Upper lobe of left lung (tissue), 6 donors: Measurements from ENCODE around the gene PDK1. TPM values are rescaled to one million over a fixed set of nuclear protein-coding genes. Genes with fewer than 3 reads are reported as not detected.
"Not testable (repeated sequence)": the region's sequence is repeated elsewhere in the genome, so short reads cannot be mapped to it uniquely, and the experiment has no call there.

Experiments
- ATAC-seq, 2 donors: fragments of 200-7000 bp; cut with Tn5 transposase; one replicate each; pipeline ENCODE4 v1.9.1; 2022; ENCODE audit warnings: mild to moderate bottlenecking in 2 of 2, moderate library complexity in 2 of 2; ENCODE audit not compliant: low FRiP score in 2 of 2
- DNase-seq, 2 donors: peaks; one replicate each; pipeline ENCODE4 v3.0.0-alpha.2; 2019 to 2020
- H3K27ac ChIP-seq, 4 donors: fragments of 200-600 bp; sonication (generic); one replicate each; pipeline ENCODE4 v1.5.1; 2016 to 2019
- H3K27me3 ChIP-seq, 4 donors: fragments of 200-600 bp; sonication (generic); one replicate each; pipeline ENCODE4 v1.5.1; 2017 to 2019
- H3K36me3 ChIP-seq, 4 donors: fragments of 200-600 bp; sonication (generic); one replicate each; pipeline ENCODE4 v1.5.1; 2016 to 2019
- H3K4me1 ChIP-seq, 4 donors: fragments of 200-600 bp; sonication (generic); one replicate each; pipeline ENCODE4 v1.5.1; 2018 to 2019
- H3K4me3 ChIP-seq, 4 donors: fragments of 200-600 bp; sonication (generic); one replicate each; pipeline ENCODE4 v1.5.1; 2017 to 2019; ENCODE audit warnings: mild to moderate bottlenecking in 2 of 4, moderate library complexity in 1 of 4
- H3K9me3 ChIP-seq, 4 donors: fragments of 200-600 bp; sonication (generic); one replicate each; pipeline ENCODE4 v1.5.1; 2018 to 2019
- CTCF ChIP-seq, 6 experiments: fragments of 450-650 bp in 4 of 6; fragments of 200-600 bp in 2 of 6; sonication (generic) in 2 of 6; IDR thresholded peaks; one replicate each; pipeline ENCODE4 v1.5.1; 2016 to 2019; ENCODE audit warnings: antibody characterized with exemption in 6 of 6
- EP300 ChIP-seq, 4 donors: sonication (generic); formaldehyde crosslinking; IDR thresholded peaks; one replicate each; pipeline ENCODE4 v1.5.1; 2017; ENCODE audit warnings: antibody characterized with exemption in 4 of 4, control low read depth in 2 of 4
- POLR2A ChIP-seq, 4 donors: fragments of 450-650 bp; IDR thresholded peaks; one replicate each; pipeline ENCODE4 v1.5.1; 2016 to 2017; ENCODE audit warnings: antibody characterized with exemption in 4 of 4, mild to moderate bottlenecking in 2 of 4
- POLR2AphosphoS5 ChIP-seq, 2 donors: sonication (generic); formaldehyde crosslinking; IDR thresholded peaks; one replicate each; pipeline ENCODE4 v1.5.1; 2017; ENCODE audit warnings: antibody characterized with exemption in 2 of 2
- WGBS, 2 donors: methylation state at CpG; one replicate each; pipeline ENCODE4 v1.1.5; 2017 to 2018; 5-methylcytosine and 5-hydroxymethylcytosine counted together
- total RNA-seq, 6 donors: library from RNA; depleted of rRNA in 4 of 6; stranded (reverse); fragments of >200 nt in 4 of 6; gene quantifications; one replicate each; pipeline versions ENCODE4 v1.1.0 to v1.2.1, GENCODE V29; 2016 to 2021
- donor health status: DM: no; HTN: no; CAD: no; lungs with moderate emphysema.
- donor health status: DM: no; HTN: yes; CAD: no; lungs with severe emphysema.

The PDK1 gene
- total RNA-seq, 6 donors from 2014 or later: 5.6 to 40.9 (median 13.8) TPM

- H3K27ac ChIP-seq: no peak overlapping the region
- WGBS, 2 donors: 97 to 100% methylated on average over 2 of the region's 2 CpGs
- H3K4me1 ChIP-seq: no peaks in the 10 kb centered on the region
- ATAC-seq (no peak), DNase-seq (no peak)
- no peak overlapping the region for H3K4me3 ChIP-seq
- TF ChIP-seq POLR2AphosphoS5 (IDR thresholded peaks at IDR 0.05): no peak
- TF ChIP-seq EP300 (IDR thresholded peaks at IDR 0.05): no peak
- no peak for TF ChIP-seq CTCF (IDR thresholded peaks at IDR 0.05)
- no peak for TF ChIP-seq POLR2A (IDR thresholded peaks at IDR 0.05)
- no peaks in the 10 kb centered on the region for H3K36me3 ChIP-seq
- H3K27me3 ChIP-seq: no peaks in the 10 kb centered on the region
- peaks cover under 1 to 13% (median 8%) of the 10 kb centered on the region in 4 donors for H3K9me3 ChIP-seq
Observed at GRCh38 chr2:172531309-172531708, 24.6 kb upstream of the PDK1 start.

- H3K36me3 ChIP-seq, H3K27me3 ChIP-seq, H3K9me3 ChIP-seq, ATAC-seq, H3K4me1 ChIP-seq, H3K27ac ChIP-seq, DNase-seq, H3K4me3 ChIP-seq: not testable (repeated sequence)
- WGBS, 2 donors: 97 to 98% methylated on average over 2 of the region's 2 CpGs
Observed at GRCh38 chr2:172532461-172532860, 23.4 kb upstream of the PDK1 start.

GRCh38 chr2:172533687-172534086 lies 22.2 kb upstream of the PDK1 start:
- no peaks in the 10 kb centered on the region for H3K27me3 ChIP-seq
- ATAC-seq (no peak), DNase-seq (no peak)
- peaks cover 0 to 9% (median 6%) of the 10 kb centered on the region in 4 donors for H3K9me3 ChIP-seq
- H3K36me3 ChIP-seq: no peaks in the 10 kb centered on the region
- H3K4me3 ChIP-seq: no peak overlapping the region
- H3K27ac ChIP-seq: no peak overlapping the region
- WGBS, 2 donors: 95 to 100% methylated on average over 1 of the region's 1 CpG
- no peaks in the 10 kb centered on the region for H3K4me1 ChIP-seq
- TF ChIP-seq EP300 (IDR thresholded peaks at IDR 0.05) (no peak), POLR2A (IDR thresholded peaks at IDR 0.05) (no peak), POLR2AphosphoS5 (IDR thresholded peaks at IDR 0.05) (no peak), CTCF (IDR thresholded peaks at IDR 0.05) (no peak)

- H3K4me3 ChIP-seq: no peak overlapping the region
- DNase-seq (no peak), ATAC-seq (no peak)
- no peaks in the 10 kb centered on the region for H3K4me1 ChIP-seq
- TF ChIP-seq EP300 (IDR thresholded peaks at IDR 0.05) (no peak), POLR2A (IDR thresholded peaks at IDR 0.05) (no peak), POLR2AphosphoS5 (IDR thresholded peaks at IDR 0.05) (no peak), CTCF (IDR thresholded peaks at IDR 0.05) (no peak)
- H3K27me3 ChIP-seq: no peaks in the 10 kb centered on the region
- no peak overlapping the region for H3K27ac ChIP-seq
- WGBS, 2 donors: 92 to 96% methylated on average over 3 of the region's 3 CpGs
- H3K9me3 ChIP-seq: peaks cover 0 to 17% (median 9%) of the 10 kb centered on the region in 4 donors
- no peaks in the 10 kb centered on the region for H3K36me3 ChIP-seq
Observed at GRCh38 chr2:172535119-172535518, 20.8 kb upstream of the PDK1 start.

- H3K4me3 ChIP-seq, ATAC-seq, H3K27ac ChIP-seq, H3K4me1 ChIP-seq, H3K36me3 ChIP-seq, H3K27me3 ChIP-seq: not testable (repeated sequence)
- H3K9me3 ChIP-seq: peaks cover 0 to 18% (median 9%) of the 10 kb centered on the region in 4 donors
- DNase-seq: peak in 1 of 2 donors; percentile 42
- WGBS, 2 donors: 94% methylated on average over 13 of the region's 37 CpGs; no CpG with 5 or more reads in 1 of the 2 donors
Observed at GRCh38 chr2:172537851-172538250, 18.0 kb upstream of the PDK1 start.

- H3K27me3 ChIP-seq: no peaks in the 10 kb centered on the region
- H3K27ac ChIP-seq: no peak overlapping the region
- H3K36me3 ChIP-seq: no peaks in the 10 kb centered on the region
- H3K4me3 ChIP-seq: no peak overlapping the region
- DNase-seq: no peak
- H3K4me1 ChIP-seq: no peaks in the 10 kb centered on the region
- no peak for ATAC-seq
- TF ChIP-seq POLR2A (IDR thresholded peaks at IDR 0.05): no peak
- no peak for TF ChIP-seq POLR2AphosphoS5 (IDR thresholded peaks at IDR 0.05)
- TF ChIP-seq CTCF (IDR thresholded peaks at IDR 0.05): no peak
- no peak for TF ChIP-seq EP300 (IDR thresholded peaks at IDR 0.05)
- WGBS, 2 donors: 83 to 94% methylated on average over 4 of the region's 4 CpGs
- peaks cover 0 to 11% (median 3%) of the 10 kb centered on the region in 4 donors for H3K9me3 ChIP-seq
Observed at GRCh38 chr2:172539767-172540166, 16.1 kb upstream of the PDK1 start.
